GM06990 (cell line): ENCODE measurements around the gene TNFSF8.

Experiments used
- DNase-seq: peaks from one replicate; pipeline ENCODE4 v3.0.0-alpha.2; 2011; ENCODE audit not compliant: insufficient read length; ENCODE audit errors: extremely low read depth
- H3K27me3 ChIP-seq: replicated peaks from 2 replicates; pipeline ENCODE4 v1.6.0; 2011; ENCODE audit warnings: low read length; ENCODE audit not compliant: control insufficient read depth, insufficient read depth
- H3K36me3 ChIP-seq: 2 replicates; pipeline ENCODE4 v1.5.1; 2011; ENCODE audit warnings: low read length; ENCODE audit not compliant: control insufficient read depth, insufficient read depth
- H3K4me3 ChIP-seq: replicated peaks from 2 replicates; pipeline ENCODE4 v1.5.1; 2011; ENCODE audit warnings: low read depth, mild to moderate bottlenecking, control low read depth, low read length
- CTCF ChIP-seq: IDR thresholded peaks from 2 replicates; pipeline ENCODE4 v1.5.1; 2011; ENCODE audit warnings: low read length, control low read depth, mild to moderate bottlenecking, inconsistent platforms; ENCODE audit not compliant: insufficient read depth, poor library complexity, severe bottlenecking

Gene TNFSF8

GRCh38 chr9:114936581-114936980, 6.2 kb upstream of the TNFSF8 start:
- H3K36me3 ChIP-seq, result no peaks in the 10 kb centered on the region
- H3K4me3 ChIP-seq, result no peak overlapping the region
- no peak for DNase-seq
- H3K27me3 ChIP-seq, result no peaks in the 10 kb centered on the region; the same call in none of the 2 replicates
- TF ChIP-seq CTCF, result no peak

GRCh38 chr9:114935119-114935518, 4.7 kb upstream of the TNFSF8 start:
- no peak for TF ChIP-seq CTCF
- H3K36me3 ChIP-seq, result no peaks in the 10 kb centered on the region
- no peak overlapping the region for H3K4me3 ChIP-seq
- H3K27me3 ChIP-seq, result peaks cover 2% of the 10 kb centered on the region
- DNase-seq, result no peak

GRCh38 chr9:114932502-114932901, 2.1 kb upstream of the TNFSF8 start:
- no peak overlapping the region for H3K4me3 ChIP-seq
- H3K36me3 ChIP-seq, result no peaks in the 10 kb centered on the region
- no peak for TF ChIP-seq CTCF
- H3K27me3 ChIP-seq, result peaks cover 2% of the 10 kb centered on the region
- no peak for DNase-seq

GRCh38 chr9:114931407-114931806, 1.0 kb upstream of the TNFSF8 start:
- no peak for TF ChIP-seq CTCF
- no peak overlapping the region for H3K4me3 ChIP-seq
- no peaks in the 10 kb centered on the region for H3K36me3 ChIP-seq
- DNase-seq, result no peak
- H3K27me3 ChIP-seq, result peaks cover 2% of the 10 kb centered on the region

GRCh38 chr9:114929201-114929600, 1.2 kb downstream of the TNFSF8 start:
- Histone ChIP-seq H3K27me3 (peaks cover 2% of the 10 kb centered on the region), H3K4me3 (no peak overlapping the region; the same call in 1 of the 2 replicates), H3K36me3 (no peaks in the 10 kb centered on the region)
- DNase-seq, result no peak
- no peak for TF ChIP-seq CTCF

- no peaks in the 10 kb centered on the region for H3K36me3 ChIP-seq
- TF ChIP-seq CTCF, result no peak
- peaks cover 2% of the 10 kb centered on the region for H3K27me3 ChIP-seq
- no peak overlapping the region for H3K4me3 ChIP-seq
- no peak for DNase-seq
These were observed 1.7 kb downstream of the TNFSF8 start for GRCh38 chr9:114928671-114929070.
